OCI-LY3 (cell line): Measurements from ENCODE around the gene ARHGAP24.

Experiments
- H2AFZ ChIP-seq: fragments of 200-600, 300-600 bp; shearing (Covaris generic); 2 replicates; pipeline ENCODE4 v1.6.0; 2014; ENCODE audit warnings: antibody characterized with exemption, low read depth, low read length
- H3K27ac ChIP-seq: fragments of 200-600, 300-600 bp; sonication (generic); 2 replicates; pipeline ENCODE4 v1.5.1; 2014; ENCODE audit warnings: mild to moderate bottlenecking, low read length, moderate library complexity, mixed read lengths
- H3K27me3 ChIP-seq: fragments of 200-600, 300-600 bp; sonication (generic); 2 replicates; pipeline ENCODE4 v1.6.1; 2014; ENCODE audit warnings: low read depth, low read length, mixed read lengths
- H3K36me3 ChIP-seq: fragments of 200-600, 300-600 bp; sonication (generic); replicated peaks from 2 replicates; pipeline ENCODE3; 2014; ENCODE audit warnings: low read depth, low read length, mixed read lengths
- H3K4me1 ChIP-seq: fragments of 300-600, 200-600 bp; sonication (generic); 2 replicates; pipeline ENCODE4 v1.6.1; 2014; ENCODE audit warnings: low read length, mixed read lengths
- H3K4me2 ChIP-seq: fragments of 200-600, 300-600 bp; sonication (generic); 2 replicates; pipeline ENCODE4 v1.6.1; 2014; ENCODE audit warnings: low read length, mixed read lengths
- H3K4me3 ChIP-seq: fragments of 300-600, 200-600 bp; sonication (generic); 2 replicates; pipeline ENCODE4 v1.5.1; 2014; ENCODE audit warnings: antibody characterized with exemption, mild to moderate bottlenecking, low read length, moderate library complexity
- H3K79me2 ChIP-seq: fragments of 300-600, 200-600 bp; shearing (Covaris generic); 2 replicates; pipeline ENCODE4 v1.6.1; 2014; ENCODE audit warnings: mild to moderate bottlenecking, low read length, mixed read lengths
- H3K9ac ChIP-seq: fragments of 300-600, 200-600 bp; shearing (Covaris generic); 2 replicates; pipeline ENCODE4 v1.6.0; 2014; ENCODE audit warnings: mild to moderate bottlenecking, low read length, moderate library complexity
- H3K9me3 ChIP-seq: fragments of 200-600, 300-600 bp; shearing (Covaris generic); 2 replicates; pipeline ENCODE4 v1.6.1; 2014; ENCODE audit warnings: low read length, mixed read lengths; ENCODE audit not compliant: insufficient read depth
- H4K20me1 ChIP-seq: fragments of 200-600, 300-600 bp; sonication (generic); 2 replicates; pipeline ENCODE4 v1.6.1; 2016; ENCODE audit warnings: low read length, mixed read lengths; ENCODE audit not compliant: insufficient read depth
- EZH2phosphoT487 ChIP-seq: fragments of 200-600 bp; shearing (Covaris generic); IDR thresholded peaks from 2 replicates; pipeline ENCODE4 v1.6.1; 2018; ENCODE audit warnings: antibody characterized with exemption, mixed run types, low read depth
- TF ChIP-seq, protein P1 (sequence below): fragments of 200-600, 300-600 bp; sonication (generic); IDR thresholded peaks from 2 replicates; pipeline ENCODE4 v1.5.1; 2014; ENCODE audit warnings: antibody characterized with exemption, low read length, low read depth

Gene ARHGAP24

DNA sequence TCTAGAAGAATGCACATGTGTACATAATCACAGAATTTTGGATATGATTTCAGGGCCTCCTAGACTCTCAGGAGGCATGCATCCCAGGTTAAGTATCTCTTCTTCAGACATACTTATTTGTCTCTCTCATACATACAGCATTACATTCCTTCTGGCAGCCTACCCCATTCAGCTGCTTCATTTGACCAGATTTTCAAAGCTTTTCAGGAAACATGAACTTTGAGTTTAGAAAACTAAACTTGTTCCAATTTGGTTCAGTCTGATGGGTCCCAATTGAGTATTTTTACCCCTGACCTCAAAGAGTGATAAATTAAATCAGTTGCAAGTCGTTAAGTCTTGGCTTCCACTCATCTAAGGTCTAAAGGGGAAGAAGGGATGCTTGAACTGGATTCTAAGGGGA, 330.9 kb downstream of the ARHGAP24 start:
- no peak overlapping the region for H2AFZ ChIP-seq
- H3K4me2 ChIP-seq: no peak overlapping the region
- no peak overlapping the region for H3K4me3 ChIP-seq
- H3K79me2 ChIP-seq: no peaks in the 10 kb centered on the region
- no peak overlapping the region for H3K9ac ChIP-seq
- no peaks in the 10 kb centered on the region for H3K36me3 ChIP-seq
- H3K4me1 ChIP-seq: no peaks in the 10 kb centered on the region
- H3K27ac ChIP-seq: no peak overlapping the region
- peaks cover 11% of the 10 kb centered on the region; the same call in 1 of the 2 replicates for H4K20me1 ChIP-seq
- H3K9me3 ChIP-seq: no peaks in the 10 kb centered on the region
- no peaks in the 10 kb centered on the region for H3K27me3 ChIP-seq
- TF ChIP-seq, protein P1, sequence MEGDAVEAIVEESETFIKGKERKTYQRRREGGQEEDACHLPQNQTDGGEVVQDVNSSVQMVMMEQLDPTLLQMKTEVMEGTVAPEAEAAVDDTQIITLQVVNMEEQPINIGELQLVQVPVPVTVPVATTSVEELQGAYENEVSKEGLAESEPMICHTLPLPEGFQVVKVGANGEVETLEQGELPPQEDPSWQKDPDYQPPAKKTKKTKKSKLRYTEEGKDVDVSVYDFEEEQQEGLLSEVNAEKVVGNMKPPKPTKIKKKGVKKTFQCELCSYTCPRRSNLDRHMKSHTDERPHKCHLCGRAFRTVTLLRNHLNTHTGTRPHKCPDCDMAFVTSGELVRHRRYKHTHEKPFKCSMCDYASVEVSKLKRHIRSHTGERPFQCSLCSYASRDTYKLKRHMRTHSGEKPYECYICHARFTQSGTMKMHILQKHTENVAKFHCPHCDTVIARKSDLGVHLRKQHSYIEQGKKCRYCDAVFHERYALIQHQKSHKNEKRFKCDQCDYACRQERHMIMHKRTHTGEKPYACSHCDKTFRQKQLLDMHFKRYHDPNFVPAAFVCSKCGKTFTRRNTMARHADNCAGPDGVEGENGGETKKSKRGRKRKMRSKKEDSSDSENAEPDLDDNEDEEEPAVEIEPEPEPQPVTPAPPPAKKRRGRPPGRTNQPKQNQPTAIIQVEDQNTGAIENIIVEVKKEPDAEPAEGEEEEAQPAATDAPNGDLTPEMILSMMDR: no peak
- no peak for TF ChIP-seq EZH2phosphoT487

DNA sequence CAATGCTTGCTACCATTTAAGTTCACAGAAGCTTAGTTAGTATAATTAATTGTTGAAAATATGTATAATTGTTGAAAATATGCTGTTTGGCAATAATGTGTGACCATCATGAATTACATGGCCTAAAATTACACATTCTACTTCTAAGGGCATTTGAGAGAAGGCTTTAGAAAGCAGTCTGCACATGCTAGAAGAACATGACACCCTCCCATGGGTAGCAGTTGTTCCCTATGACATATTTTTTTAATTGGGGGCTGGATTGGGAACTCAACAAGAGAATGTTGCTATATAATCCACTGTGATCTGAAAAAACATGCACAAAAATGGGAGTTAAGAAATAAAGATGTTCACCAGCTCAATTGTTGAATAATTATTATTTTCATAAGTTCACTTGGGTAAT, 331.4 kb downstream of the ARHGAP24 start:
- TF ChIP-seq, protein P1: no peak
- no peak for TF ChIP-seq EZH2phosphoT487
- Histone ChIP-seq H3K36me3 (no peaks in the 10 kb centered on the region), H3K27ac (no peak overlapping the region)

DNA sequence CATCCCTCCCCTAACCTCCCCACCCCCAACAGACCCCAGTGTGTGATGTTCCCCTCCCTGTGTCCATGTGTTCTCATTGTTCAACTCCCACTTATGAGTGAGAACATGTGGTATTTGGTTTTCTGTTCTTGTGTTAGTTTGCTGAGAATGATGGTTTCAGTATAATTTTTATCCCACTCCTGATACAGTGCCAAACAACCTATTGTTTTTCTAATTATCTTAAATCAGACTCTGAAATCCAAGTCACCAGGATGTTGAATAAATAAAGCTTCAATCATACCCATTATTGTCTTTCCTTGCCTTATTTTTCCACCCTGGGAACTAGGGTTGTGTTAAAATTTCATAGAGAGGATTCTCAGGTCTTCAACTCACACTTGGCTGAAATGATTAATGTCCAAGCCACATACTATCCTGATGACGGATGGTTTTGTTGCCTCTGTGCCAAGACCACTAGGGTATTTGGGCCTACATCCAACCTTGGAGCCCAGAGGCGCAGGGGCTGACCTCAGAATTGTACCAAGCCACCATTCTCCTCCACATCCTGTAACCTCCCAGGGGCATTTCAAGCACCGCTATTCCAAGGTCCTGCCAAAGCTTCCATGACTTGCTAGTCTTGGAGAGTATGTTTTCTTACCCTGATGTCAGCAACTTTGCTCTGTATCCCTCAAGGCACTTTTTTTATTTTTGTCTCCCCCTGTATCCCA, 332.4 kb downstream of the ARHGAP24 start:
- Histone ChIP-seq H3K36me3 (no peaks in the 10 kb centered on the region), H3K4me2 (no peak overlapping the region), H3K9ac (no peak overlapping the region), H3K79me2 (no peaks in the 10 kb centered on the region), H3K9me3 (no peaks in the 10 kb centered on the region), H4K20me1 (peaks cover 8% of the 10 kb centered on the region; the same call in 1 of the 2 replicates), H3K4me1 (no peaks in the 10 kb centered on the region), H2AFZ (no peak overlapping the region), H3K4me3 (no peak overlapping the region), H3K27ac (no peak overlapping the region), H3K27me3 (no peaks in the 10 kb centered on the region)
- no peak for TF ChIP-seq EZH2phosphoT487
- TF ChIP-seq, protein P1: no peak

More for the DNA sequence above, 331.4 kb downstream of the ARHGAP24 start:
- H3K4me3 ChIP-seq: no peak overlapping the region
- no peaks in the 10 kb centered on the region for H3K27me3 ChIP-seq
- no peaks in the 10 kb centered on the region for H3K79me2 ChIP-seq
- peaks cover 11% of the 10 kb centered on the region; the same call in 1 of the 2 replicates for H4K20me1 ChIP-seq
- H2AFZ ChIP-seq: no peak overlapping the region
- H3K4me2 ChIP-seq: no peak overlapping the region
- no peak overlapping the region for H3K9ac ChIP-seq
- H3K4me1 ChIP-seq: no peaks in the 10 kb centered on the region
- H3K9me3 ChIP-seq: no peaks in the 10 kb centered on the region

DNA sequence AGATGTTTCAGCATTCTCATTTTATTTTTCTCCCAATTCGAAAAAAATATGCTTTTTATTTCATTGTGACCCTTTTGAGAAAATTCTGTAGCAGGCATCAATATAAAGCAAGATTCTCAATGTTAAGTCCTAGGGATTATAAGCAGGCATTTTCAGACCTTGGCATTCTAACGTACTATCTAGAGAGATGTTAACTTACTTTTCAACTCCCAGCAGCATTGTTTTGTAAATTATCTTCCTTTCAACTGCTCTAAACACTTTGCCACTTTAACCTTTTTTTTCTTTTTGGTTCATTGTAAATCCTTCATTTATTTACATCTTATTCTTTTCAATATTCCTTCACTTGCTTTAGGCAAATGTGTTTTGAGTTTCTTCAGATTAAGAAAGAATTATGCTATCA, 333.2 kb downstream of the ARHGAP24 start:
- Histone ChIP-seq H3K27me3 (no peaks in the 10 kb centered on the region), H3K79me2 (no peaks in the 10 kb centered on the region), H3K4me1 (no peaks in the 10 kb centered on the region), H3K4me2 (no peak overlapping the region), H3K36me3 (peaks cover 3% of the 10 kb centered on the region), H2AFZ (no peak overlapping the region), H3K9me3 (no peaks in the 10 kb centered on the region), H4K20me1 (peaks cover 8% of the 10 kb centered on the region; the same call in 1 of the 2 replicates), H3K9ac (no peak overlapping the region), H3K4me3 (no peak overlapping the region), H3K27ac (no peak overlapping the region)
- TF ChIP-seq EZH2phosphoT487: no peak
